Measurements from ENCODE around the gene AAGAB. TPM values are rescaled to one million over a fixed set of nuclear protein-coding genes. Genes with fewer than 3 reads are reported as not detected.

AAGAB gene
- 25.7 and 30.5 TPM in 2 replicates for total RNA-seq (2014; rRNA removed)
- percentile 81 among the genes with signal in this experiment for Bru-seq, nascent RNA
- percentile 79 among the genes with signal in this experiment for BruChase-seq, experiment 1, labeled RNA remaining after a 6-hour chase
- BruChase-seq, experiment 2, labeled RNA remaining after a 2-hour chase: percentile 81 among the genes with signal in this experiment
- long read RNA-seq, transcript AAGAB-201 (10 exons, 2,841 nt): major isoform, 62 of 83 reads
- long read RNA-seq, transcript AAGAB-207 (10 exons, 2,251 nt): minor isoform, 10 of 83 reads
- long read RNA-seq, partial matches to known transcripts: 1 of 83 reads
- long read RNA-seq, other reads (novel, unspliced or antisense): 10 of 83 reads

- ChIA-PET CTCF (interaction anchor here (0.5 to 0.6 kb wide), 2 partner anchors 44 to 584 kb away, joined by 3 to 4 read pairs; no protein-coding TSS in a partner anchor), POLR2A (ENCODE audit: unreplicated experiment) (interaction anchor here (0.6 kb wide), 1 partner anchor 258 kb away, joined by 6 read pairs; no protein-coding TSS in a partner anchor)
- H3K9me3 ChIP-seq (ENCODE audit: low read length): no peaks in the 10 kb centered on the region
- TF ChIP-seq CTCF (conservative IDR thresholded peaks at IDR 0.05; ENCODE audit: low read depth, low read length): no peak
- TF ChIP-seq EZH2 (IDR thresholded peaks at IDR 0.05; ENCODE audit: low read length, unreplicated experiment): no peak
- no peak for TF ChIP-seq EZH2phosphoT487 (IDR thresholded peaks at IDR 0.05; ENCODE audit: borderline replicate concordance, low read length)
- H3K9me2 ChIP-seq (replicated peaks; ENCODE audit: low read length): no peaks in the 10 kb centered on the region
- intact Hi-C loops (cut with micrococcal nuclease): loop anchor here (5.0 kb wide), 1 partner anchor 127 kb away; no protein-coding TSS in a partner anchor
- ATAC-seq: peak; percentile 91
- BruUV-seq (replicated peaks): no TSS peak
- H4K20me1 ChIP-seq (ENCODE audit: low read length): no peaks in the 10 kb centered on the region
- H3K27me3 ChIP-seq (ENCODE audit: low read length): no peaks in the 10 kb centered on the region
- H3K27ac ChIP-seq (ENCODE audit: low read length): peak within 1 kb of the TSS; percentile 75
- H3K4me1 ChIP-seq (ENCODE audit: insufficient read depth, low read length): peaks cover 12% of the 10 kb centered on the region; the same call in 1 of the 2 replicates
- H3K4me2 ChIP-seq (ENCODE audit: low read length): peak within 1 kb of the TSS; percentile 97
- H3K4me3 ChIP-seq (ENCODE audit: low read length): peak within 1 kb of the TSS; percentile 78
- peak; percentile 94 for DNase-seq
- H3F3A ChIP-seq (ENCODE audit: low read length, unreplicated experiment): no peaks in the 10 kb centered on the region
- peak within 1 kb of the TSS; percentile 98 for H2AFZ ChIP-seq (ENCODE audit: low read length)
- peak within 1 kb of the TSS; percentile 88 for H3K9ac ChIP-seq (ENCODE audit: low read length)
- peaks cover 47% of the 10 kb centered on the region for H3K79me2 ChIP-seq (ENCODE audit: low read length)
- no peaks in the 10 kb centered on the region for H3K36me3 ChIP-seq (ENCODE audit: low read depth, low read length)
These were observed at the start of gene AAGAB, which contains the start of gene IQCH for GRCh38 chr15:67254238-67255175. TSS of gene AAGAB (minus strand) at chr15:67254661. CDS start at chr15:67254631, 30 bp downstream. TSS of gene IQCH (plus strand) at chr15:67254786. CDS start at chr15:67254897, 111 bp downstream.

- no peak overlapping the region for H3K9ac ChIP-seq (ENCODE audit: low read length)
- H3K4me2 ChIP-seq (ENCODE audit: low read length): no peak overlapping the region
- peak; percentile 58; the same call in 1 of the 2 replicates for ATAC-seq
- H3K9me3 ChIP-seq (ENCODE audit: low read length): no peaks in the 10 kb centered on the region
- H3K27me3 ChIP-seq (ENCODE audit: low read length): no peaks in the 10 kb centered on the region
- no TSS peak for BruUV-seq (replicated peaks)
- DNase-seq: peak; percentile 58
- H3K27ac ChIP-seq (ENCODE audit: low read length): no peak overlapping the region
- CTCF ChIA-PET: interaction anchor here (0.6 to 0.7 kb wide), 2 partner anchors 278 to 329 kb away, joined by 3 to 4 read pairs; no protein-coding TSS in a partner anchor
- POLR2A ChIA-PET (ENCODE audit: unreplicated experiment): interaction anchor here (0.5 kb wide), 1 partner anchor 563 kb away, joined by 7 read pairs; no protein-coding TSS in a partner anchor
- no peaks in the 10 kb centered on the region for H4K20me1 ChIP-seq (ENCODE audit: low read length)
- no peaks in the 10 kb centered on the region for H3K9me2 ChIP-seq (replicated peaks; ENCODE audit: low read length)
- no peak overlapping the region for H3K4me3 ChIP-seq (ENCODE audit: low read length)
- no peaks in the 10 kb centered on the region for H3K36me3 ChIP-seq (ENCODE audit: low read depth, low read length)
- no peaks in the 10 kb centered on the region for H3K4me1 ChIP-seq (ENCODE audit: insufficient read depth, low read length)
- H2AFZ ChIP-seq (ENCODE audit: low read length): no peak overlapping the region
- H3F3A ChIP-seq (ENCODE audit: low read length, unreplicated experiment): no peaks in the 10 kb centered on the region
- intact Hi-C loops (cut with micrococcal nuclease): loop anchor here (1.0 to 2.0 kb wide), 3 partner anchors 63 to 357 kb away; no protein-coding TSS in a partner anchor
- TF ChIP-seq CTCF (conservative IDR thresholded peaks at IDR 0.05; ENCODE audit: low read depth, low read length) (peak; percentile 75), EZH2 (IDR thresholded peaks at IDR 0.05; ENCODE audit: low read length, unreplicated experiment) (no peak)
- no peaks in the 10 kb centered on the region for H3K79me2 ChIP-seq (ENCODE audit: low read length)
These were observed 49.3 kb upstream of the AAGAB start for GRCh38 chr15:67303490-67304363.

Data from PC-3 (cell line).